Measurements from ENCODE around the gene BCKDHA. TPM values are rescaled to one million over a fixed set of nuclear protein-coding genes. Genes with fewer than 3 reads are reported as not detected.

Gene BCKDHA
- total RNA-seq, 4 donors from 2014 or later, result 40.7 to 75.2 (median 54.0) TPM

GRCh38 chr19:41384351-41384750, 13.3 kb upstream of the BCKDHA start:
- no peak overlapping the region for H3K4me3 ChIP-seq
- no peak overlapping the region for H3K27ac ChIP-seq (replicated peaks in 1 of 4)
- TF ChIP-seq CTCF (IDR thresholded peaks at IDR 0.05) (no peak), POLR2AphosphoS5 (IDR thresholded peaks at IDR 0.05) (no peak), EP300 (IDR thresholded peaks at IDR 0.05) (no peak), POLR2A (IDR thresholded peaks at IDR 0.05; ENCODE audit: low read depth) (no peak)
- DNase-seq (ENCODE audit: extremely low spot score), result no peak
- H3K4me1 ChIP-seq, result no peaks in the 10 kb centered on the region
- no peaks in the 10 kb centered on the region for H3K9me3 ChIP-seq
- WGBS, result 92% methylated on average over 5 of the region's 5 CpGs
- H3K27me3 ChIP-seq, result no peaks in the 10 kb centered on the region
- peaks cover 0 to 68% (median 40%) of the 10 kb centered on the region in 4 donors for H3K36me3 ChIP-seq
- intact Hi-C loops (cut with DNase I), result no loop called here

GRCh38 chr19:41386442-41386841, 11.2 kb upstream of the BCKDHA start:
- H3K27me3 ChIP-seq, result no peaks in the 10 kb centered on the region
- TF ChIP-seq POLR2A (IDR thresholded peaks at IDR 0.05; ENCODE audit: low read depth) (no peak), CTCF (IDR thresholded peaks at IDR 0.05) (no peak), EP300 (IDR thresholded peaks at IDR 0.05) (no peak), POLR2AphosphoS5 (IDR thresholded peaks at IDR 0.05) (no peak)
- H3K9me3 ChIP-seq, result no peaks in the 10 kb centered on the region
- intact Hi-C loops (cut with DNase I), result no loop called here
- no peak overlapping the region for H3K4me3 ChIP-seq
- WGBS, result 91% methylated on average over 13 of the region's 13 CpGs
- H3K4me1 ChIP-seq, result no peaks in the 10 kb centered on the region
- H3K36me3 ChIP-seq, result peaks cover 11 to 89% (median 60%) of the 10 kb centered on the region in 4 donors
- no peak for DNase-seq (ENCODE audit: extremely low spot score)
- no peak overlapping the region for H3K27ac ChIP-seq (replicated peaks in 1 of 4)

- no peaks in the 10 kb centered on the region for H3K9me3 ChIP-seq
- H3K36me3 ChIP-seq, result peaks cover 11 to 64% (median 41%) of the 10 kb centered on the region in 4 donors
- no peak overlapping the region for H3K4me3 ChIP-seq
- peaks cover 3 to 16% (median 13%) of the 10 kb centered on the region in 4 donors for H3K4me1 ChIP-seq
- no peak overlapping the region for H3K27ac ChIP-seq (replicated peaks in 1 of 4)
- WGBS, result 85% methylated on average over 11 of the region's 11 CpGs
- TF ChIP-seq EP300 (IDR thresholded peaks at IDR 0.05) (no peak), POLR2A (IDR thresholded peaks at IDR 0.05; ENCODE audit: low read depth) (no peak), CTCF (IDR thresholded peaks at IDR 0.05) (no peak), POLR2AphosphoS5 (IDR thresholded peaks at IDR 0.05) (no peak)
- intact Hi-C loops (cut with DNase I), result no loop called here
- DNase-seq (ENCODE audit: extremely low spot score), result no peak
- H3K27me3 ChIP-seq, result no peaks in the 10 kb centered on the region
Measured at GRCh38 chr19:41391618-41392017, 6.0 kb upstream of the BCKDHA start.

GRCh38 chr19:41392775-41393174, 4.8 kb upstream of the BCKDHA start:
- DNase-seq (ENCODE audit: extremely low spot score), result no peak
- peaks cover 11 to 52% (median 36%) of the 10 kb centered on the region in 4 donors for H3K36me3 ChIP-seq
- H3K27me3 ChIP-seq, result no peaks in the 10 kb centered on the region
- intact Hi-C loops (cut with DNase I), result no loop called here
- WGBS, result 79% methylated on average over 12 of the region's 12 CpGs
- peaks cover 6 to 22% (median 18%) of the 10 kb centered on the region in 4 donors for H3K4me1 ChIP-seq
- H3K4me3 ChIP-seq, result no peak overlapping the region
- H3K9me3 ChIP-seq, result no peaks in the 10 kb centered on the region
- TF ChIP-seq EP300 (IDR thresholded peaks at IDR 0.05) (no peak), CTCF (IDR thresholded peaks at IDR 0.05) (no peak), POLR2AphosphoS5 (IDR thresholded peaks at IDR 0.05) (no peak), POLR2A (IDR thresholded peaks at IDR 0.05; ENCODE audit: low read depth) (no peak)
- no peak overlapping the region for H3K27ac ChIP-seq (replicated peaks in 1 of 4)

GRCh38 chr19:41395355-41395754, 2.3 kb upstream of the BCKDHA start:
- intact Hi-C loops (cut with DNase I), result loop anchor here (5.0 kb wide), 1 partner anchor 42 kb away; the partner anchor contains the start of gene DMAC2

More at GRCh38 chr19:41395355-41395754, 2.3 kb upstream of the BCKDHA start:
- DNase-seq (ENCODE audit: extremely low spot score), result no peak
- no peaks in the 10 kb centered on the region for H3K27me3 ChIP-seq
- H3K4me3 ChIP-seq, result no peak overlapping the region
- H3K9me3 ChIP-seq, result no peaks in the 10 kb centered on the region
- TF ChIP-seq EP300 (IDR thresholded peaks at IDR 0.05) (no peak), POLR2A (IDR thresholded peaks at IDR 0.05; ENCODE audit: low read depth) (no peak), CTCF (IDR thresholded peaks at IDR 0.05) (no peak), POLR2AphosphoS5 (IDR thresholded peaks at IDR 0.05) (no peak)
- peaks cover 7 to 26% (median 18%) of the 10 kb centered on the region in 4 donors for H3K36me3 ChIP-seq
- 66% methylated on average over 6 of the region's 6 CpGs for WGBS
- no peak overlapping the region for H3K27ac ChIP-seq (replicated peaks in 1 of 4)
- H3K4me1 ChIP-seq, result peaks cover 18 to 43% (median 38%) of the 10 kb centered on the region in 4 donors

Measured in esophagus muscularis mucosa (tissue), 4 donors.